H1 (cell line): ENCODE measurements around the gene KCNQ1OT1. TPM values are rescaled to one million over a fixed set of nuclear protein-coding genes. Genes with fewer than 3 reads are reported as not detected.

Experiments
- CTCF ChIA-PET: fragments of 300-600 bp; sonication (Branson Sonifier 250); formaldehyde crosslinking; loops from one replicate; lab custom pipeline; 2021; ENCODE audit not compliant: partially characterized antibody; lab: Charles Lee
- POLR2A ChIA-PET: fragments of 300-600 bp; sonication (Branson Sonifier 250); formaldehyde crosslinking; loops from one replicate; lab custom pipeline; 2021; ENCODE audit warnings: inconsistent platforms; ENCODE audit not compliant: partially characterized antibody; lab: Charles Lee
- DNase-seq, 2 experiments: peaks; one replicate each; pipeline versions ENCODE4 v3.0.0 to v3.0.0-alpha.2; 2010 to 2022; ENCODE audit warnings: low spot score in 2 of 2, low read depth in 1 of 2, mixed read lengths in 1 of 2
- FAIRE-seq: peaks from 2 replicates; lab custom pipeline; 2011; peaks lifted over from hg19 to GRCh38; lab: Jason Lieb, UNC
- H2AFZ ChIP-seq: 2 replicates; pipeline ENCODE4 v1.8.1; 2012; ENCODE audit warnings: low read length, inconsistent platforms
- H2AK5ac ChIP-seq: 2 replicates; pipeline ENCODE4 v1.6.1; 2013; ENCODE audit warnings: low read depth, low read length
- H2BK120ac ChIP-seq: replicated peaks from 2 replicates; pipeline ENCODE3; 2013; ENCODE audit warnings: low read depth, low read length, inconsistent platforms
- H2BK12ac ChIP-seq: 2 replicates; pipeline ENCODE4 v1.6.1; 2013; ENCODE audit warnings: low read depth, low read length
- H2BK15ac ChIP-seq: 2 replicates; pipeline ENCODE4 v1.6.1; 2013; ENCODE audit warnings: low read length
- H2BK20ac ChIP-seq: 2 replicates; pipeline ENCODE4 v1.6.1; 2013; ENCODE audit warnings: low read length
- H2BK5ac ChIP-seq: 2 replicates; pipeline ENCODE4 v1.6.1; 2013; ENCODE audit warnings: low read depth, low read length
- H3K14ac ChIP-seq: 2 replicates; pipeline ENCODE4 v1.6.1; 2013; ENCODE audit warnings: inconsistent platforms; ENCODE audit not compliant: insufficient read length
- H3K18ac ChIP-seq: 2 replicates; pipeline ENCODE4 v1.6.1; 2013; ENCODE audit warnings: low read length; ENCODE audit errors: extremely low read depth
- H3K23ac ChIP-seq: 2 replicates; pipeline ENCODE4 v1.6.1; 2013; ENCODE audit warnings: inconsistent platforms; ENCODE audit not compliant: insufficient read length
- H3K23me2 ChIP-seq: 2 replicates; pipeline ENCODE4 v1.6.1; 2013; ENCODE audit warnings: low read depth, low read length
- H3K27ac ChIP-seq: 2 replicates; pipeline ENCODE4 v1.6.1; 2011; ENCODE audit warnings: low read depth, low read length, inconsistent platforms
- H3K27me3 ChIP-seq, 4 experiments: replicated peaks in 1 of 4; 1 replicate in 1 of 4; 2 replicates in 3 of 4; pipeline versions ENCODE4 v1.6.1 to v1.8.1; 2011 to 2013; ENCODE audit warnings: low read length in 3 of 4, mild to moderate bottlenecking in 3 of 4, inconsistent platforms in 2 of 4, mixed read lengths in 2 of 4, moderate library complexity in 1 of 4; ENCODE audit not compliant: control insufficient read depth in 3 of 4, insufficient read depth in 3 of 4; ENCODE audit errors: extremely low read depth in 1 of 4
- H3K36me3 ChIP-seq, 4 experiments: 2 replicates each; pipeline versions ENCODE4 v1.6.1 to v1.8.1; 2011 to 2013; ENCODE audit warnings: mild to moderate bottlenecking in 4 of 4, low read length in 3 of 4, moderate library complexity in 2 of 4, control low read depth in 1 of 4, inconsistent platforms in 1 of 4; ENCODE audit not compliant: insufficient read depth in 4 of 4, control insufficient read depth in 2 of 4
- H3K4ac ChIP-seq: replicated peaks from 2 replicates; pipeline ENCODE3; 2013; ENCODE audit warnings: low read length, low read depth, mixed read lengths, inconsistent platforms; ENCODE audit not compliant: insufficient read length
- H3K4me1 ChIP-seq, 4 experiments: replicated peaks in 1 of 4; 1 replicate in 1 of 4; 2 replicates in 3 of 4; pipeline versions ENCODE4 v1.6.1 to v1.8.1; 2011 to 2013; ENCODE audit warnings: low read length in 3 of 4, inconsistent platforms in 2 of 4, mixed read lengths in 1 of 4; ENCODE audit not compliant: insufficient read depth in 4 of 4, control insufficient read depth in 3 of 4
- H3K4me2 ChIP-seq, 2 experiments: 2 replicates each; pipeline versions ENCODE4 v1.6.1 to v1.8.1; 2011 to 2013; ENCODE audit warnings: low read depth in 2 of 2, low read length in 2 of 2, control low read depth in 1 of 2, inconsistent platforms in 1 of 2, mild to moderate bottlenecking in 1 of 2; ENCODE audit not compliant: insufficient read depth in 1 of 2
- H3K4me3 ChIP-seq, 4 experiments: fragments of 200-600, 300-600 bp in 1 of 4; sonication (generic), shearing (Covaris generic), sonication (Bioruptor Twin) in 1 of 4; 2 replicates each; pipeline versions ENCODE4 v1.5.1 to v1.8.1; 2011 to 2016; ENCODE audit warnings: low read length in 4 of 4, low read depth in 3 of 4, control low read depth in 2 of 4, inconsistent platforms in 2 of 4, mild to moderate bottlenecking in 2 of 4, mixed read lengths in 1 of 4, moderate library complexity in 1 of 4; ENCODE audit not compliant: insufficient read depth in 2 of 4; ENCODE audit errors: extremely low read depth in 1 of 4
- H3K56ac ChIP-seq: replicated peaks from 2 replicates; pipeline ENCODE3; 2013; ENCODE audit warnings: low read depth, mild to moderate bottlenecking, mixed read lengths, low read length, inconsistent platforms; ENCODE audit not compliant: insufficient read length
- H3K79me1 ChIP-seq: 2 replicates; pipeline ENCODE4 v1.6.1; 2013; ENCODE audit warnings: low read depth, low read length, control low read depth
- H3K79me2 ChIP-seq, 2 experiments: 2 replicates each; pipeline versions ENCODE4 v1.6.1 to v1.8.1; 2012 to 2013; ENCODE audit warnings: low read length in 2 of 2, mild to moderate bottlenecking in 2 of 2, inconsistent platforms in 1 of 2; ENCODE audit not compliant: insufficient read depth in 2 of 2, control insufficient read depth in 1 of 2
- H3K9ac ChIP-seq, 4 experiments: replicated peaks in 1 of 4; 1 replicate in 1 of 4; 2 replicates in 3 of 4; pipeline versions ENCODE4 v1.6.1 to v1.8.1; 2011 to 2013; ENCODE audit warnings: low read depth in 3 of 4, low read length in 3 of 4, control low read depth in 2 of 4, mild to moderate bottlenecking in 2 of 4, moderate library complexity in 2 of 4, inconsistent platforms in 1 of 4; ENCODE audit errors: extremely low read depth in 1 of 4
- H3K9me3 ChIP-seq, 2 experiments: 2 replicates each; pipeline versions ENCODE4 v1.6.1 to v1.8.1; 2012 to 2013; ENCODE audit warnings: mild to moderate bottlenecking in 2 of 2, moderate library complexity in 2 of 2, control low read depth in 1 of 2, inconsistent platforms in 1 of 2, low read depth in 1 of 2, low read length in 1 of 2, mixed read lengths in 1 of 2; ENCODE audit not compliant: insufficient read depth in 2 of 2
- H4K20me1 ChIP-seq, 2 experiments: replicated peaks in 1 of 2; 2 replicates each; pipeline versions ENCODE3 to v1.8.1; 2011 to 2013; ENCODE audit warnings: inconsistent platforms in 2 of 2, low read length in 2 of 2, mild to moderate bottlenecking in 1 of 2; ENCODE audit not compliant: insufficient read depth in 2 of 2, control insufficient read depth in 1 of 2
- H4K5ac ChIP-seq: 2 replicates; pipeline ENCODE4 v1.6.1; 2013; ENCODE audit warnings: low read length, low read depth, mixed read lengths, inconsistent platforms; ENCODE audit not compliant: insufficient read length
- H4K8ac ChIP-seq: 2 replicates; pipeline ENCODE4 v1.8.0; 2013; ENCODE audit warnings: mild to moderate bottlenecking, moderate library complexity, low read length, inconsistent platforms; ENCODE audit not compliant: insufficient read depth; ENCODE audit errors: extremely low read depth
- H4K91ac ChIP-seq: replicated peaks from 2 replicates; pipeline ENCODE3; 2013; ENCODE audit warnings: low read length, mixed read lengths, inconsistent platforms; ENCODE audit not compliant: insufficient read length
- EP300 ChIP-seq, 2 experiments: IDR thresholded peaks; 1 replicate in 1 of 2; 2 replicates in 1 of 2; pipeline ENCODE4 v1.6.1; 2011 to 2012; ENCODE audit warnings: low read depth in 2 of 2, low read length in 2 of 2, mild to moderate bottlenecking in 2 of 2, borderline replicate concordance in 1 of 2, inconsistent platforms in 1 of 2, moderate library complexity in 1 of 2
- WGBS, 2 experiments: shearing (Covaris generic) in 1 of 2; methylation state at CpG; one replicate each; pipeline versions ENCODE4 v1.1.6 to v1.1.7; 2013 to 2015; ENCODE audit warnings: low lambda C conversion rate in 2 of 2, mixed read lengths in 2 of 2, inconsistent platforms in 1 of 2, low coverage in 1 of 2, missing lambda C conversion rate in 1 of 2; ENCODE audit not compliant: insufficient replicate concordance in 2 of 2, insufficient coverage in 1 of 2, insufficient read length in 1 of 2; ENCODE audit errors: extremely low coverage in 1 of 2, missing lambda C conversion rate in 1 of 2; 5-methylcytosine and 5-hydroxymethylcytosine counted together
- polyA plus RNA-seq, 7 experiments: library from polyadenylated mRNA; depleted of rRNA in 3 of 7; stranded (reverse) in 5 of 7; unstranded in 2 of 7; fragments of >200 nt in 5 of 7; fragments of 200-250 nt in 2 of 7; gene quantifications; 1 replicate in 5 of 7; 2 replicates in 1 of 7; 4 replicates in 1 of 7; pipeline versions ENCODE4 v1.2.1 to v1.2.3, GENCODE V29; 2011 to 2013; ENCODE audit warnings: missing spikeins in 2 of 7, mixed read lengths in 2 of 7
- total RNA-seq: library from RNA; stranded (reverse); fragmentation: NEBNext Ultra II Directional; extraction: Animal tissue kit (Norgen Biotek cat#: 25700); gene quantifications from 2 replicates; pipeline ENCODE4 v1.2.1, GENCODE V29; 2021

Gene KCNQ1OT1
- total and polyA plus RNA-seq, 2 of the 8 experiments (the other 6 are each of a cell fraction or from before 2014, with no cell fraction given), result 0.21 to 1.2 TPM

DNA sequence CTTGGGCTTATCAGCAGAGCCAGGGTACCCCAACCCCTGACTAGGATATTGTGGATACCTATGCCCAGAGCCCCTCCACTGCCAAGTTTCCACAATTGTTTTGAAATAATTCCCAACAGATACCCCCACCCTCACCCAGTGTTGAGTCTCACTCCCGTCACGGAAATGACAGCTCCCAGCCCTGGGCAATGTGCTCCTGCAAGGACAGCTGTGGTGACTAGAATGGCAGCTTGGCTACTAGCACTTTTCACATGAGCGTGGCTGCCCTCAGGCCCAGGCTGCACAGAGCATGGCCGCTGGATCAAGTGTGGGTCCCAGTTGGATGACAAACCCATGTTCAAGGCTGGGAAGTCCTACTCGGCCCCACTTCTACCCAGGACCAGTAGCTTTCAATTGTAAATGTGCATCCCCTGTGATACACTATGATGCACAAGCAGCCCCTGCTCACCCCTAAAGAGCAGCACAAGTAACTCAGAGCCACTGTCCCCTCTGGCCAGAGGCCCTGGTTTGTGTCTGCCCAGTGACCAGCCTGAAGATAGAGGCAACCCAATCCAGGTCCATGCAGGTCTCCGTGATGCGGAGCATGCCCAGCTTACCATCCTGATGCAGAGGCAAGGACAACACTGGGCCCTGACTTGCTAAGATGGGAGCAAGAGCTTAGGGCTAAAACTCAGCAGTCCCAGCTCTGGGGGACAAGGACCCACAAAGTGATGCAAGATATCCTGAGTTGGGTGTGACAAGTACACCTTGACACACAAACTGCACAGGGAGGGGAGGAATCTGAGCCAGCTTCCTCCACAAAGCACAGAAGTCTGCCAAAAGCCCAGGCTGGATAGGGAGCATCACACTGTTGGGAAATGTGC, 13.2 kb downstream of the KCNQ1OT1 start:
- Histone ChIP-seq H2BK15ac (peak overlapping the region; percentile 67; the same call in 1 of the 2 replicates), H3K79me2 (peaks cover 0 to 62% of the 10 kb centered on the region in 2 experiments; a peak in 2 of 4 replicates), H3K27me3 (peaks cover 0 to 4% (median 0%) of the 10 kb centered on the region in 4 experiments; a peak in 2 of 7 replicates), H3K4me3 (no peak overlapping the region), H4K20me1 (peaks cover 6 to 25% of the 10 kb centered on the region in 2 experiments), H3K4me1 (peaks cover 22 to 55% (median 41%) of the 10 kb centered on the region in 4 experiments), H2AK5ac (0 out of 2 replicates have a peak overlapping the region, but pooled peaks have one; percentile 19), H3K56ac (no peak overlapping the region), H3K23me2 (no peaks in the 10 kb centered on the region), H4K8ac (no peak overlapping the region), H4K91ac (no peak overlapping the region), H3K9me3 (no peaks in the 10 kb centered on the region), H3K4me2 (no peak overlapping the region), H2BK20ac (no peak overlapping the region), H3K14ac (no peak overlapping the region), H2AFZ (no peak overlapping the region), H3K9ac (no peak overlapping the region), H4K5ac (no peak overlapping the region), H2BK12ac (no peak overlapping the region; the same call in 1 of the 2 replicates), H3K4ac (no peak overlapping the region), H3K18ac (no peak overlapping the region), H2BK5ac (no peak overlapping the region), H3K23ac (no peak overlapping the region), H3K79me1 (peaks cover 10% of the 10 kb centered on the region), H3K36me3 (no peaks in the 10 kb centered on the region), H3K27ac (no peak overlapping the region), H2BK120ac (no peak overlapping the region)
- DNase-seq (no peak), FAIRE-seq (no peak)
- ChIA-PET CTCF (interaction anchor here (0.8 to 1.5 kb wide), 4 partner anchors 17 to 201 kb away, joined by 3 to 5 read pairs (median 4); no protein-coding TSS in a partner anchor), POLR2A (interaction anchor here (0.5 to 2.1 kb wide), 4 partner anchors 13 to 199 kb away, joined by 3 to 8 read pairs (median 4); partner anchors contain the start of genes CDKN1C and KCNQ1OT1)
- WGBS, 2 experiments, result 93% methylated on average over 7 of the region's 7 CpGs; no CpG with 5 or more reads in 1 of the 2 experiments
- no peak for TF ChIP-seq EP300 (IDR thresholded peaks at IDR 0.05; ENCODE audit: borderline replicate concordance in 1 of 2, low read depth in 2 of 2, low read length in 2 of 2)
